Gastroesophageal sphincter (tissue), 3 donors: ENCODE measurements around the gene ZFR.

Experiments
- CTCF ChIP-seq, 4 experiments: fragments of 200-600 bp in 2 of 4; fragments of 450-650 bp in 2 of 4; sonication (generic) in 1 of 4; IDR thresholded peaks; one replicate each; pipeline ENCODE4 v1.5.1; 2017 to 2019; ENCODE audit warnings: antibody characterized with exemption in 4 of 4, mild to moderate bottlenecking in 2 of 4, moderate library complexity in 2 of 4
- POLR2AphosphoS5 ChIP-seq: sonication (generic); formaldehyde crosslinking; IDR thresholded peaks from one replicate; pipeline ENCODE4 v1.6.1; 2017; ENCODE audit warnings: antibody characterized with exemption

GRCh38 chr5:32489791-32490562 lies 45.4 kb upstream of the ZFR start:
- TF ChIP-seq CTCF (IDR thresholded peaks at IDR 0.05) (peak in 3 of 4 experiments; percentile 81 to 82 (median 82)), POLR2AphosphoS5 (peak; percentile 75)
